ENCODE results near the gene CBL. TPM values are rescaled to one million over a fixed set of nuclear protein-coding genes. Genes with fewer than 3 reads are reported as not detected.
"Not testable (repeated sequence)": the region's sequence is repeated elsewhere in the genome, so short reads cannot be mapped to it uniquely, and the experiment has no call there.

Gene CBL
- total RNA-seq, 1 donor from 2014 or later, result 15.5 TPM

- H3K4me1 ChIP-seq, result no peaks in the 10 kb centered on the region
- no peak for DNase-seq (ENCODE audit: extremely low spot score in 2 of 2)
- no peak overlapping the region for H3K4me3 ChIP-seq
- H3K9me3 ChIP-seq, result no peaks in the 10 kb centered on the region
- no peak for TF ChIP-seq CTCF (IDR thresholded peaks at IDR 0.05)
- TF ChIP-seq POLR2A (IDR thresholded peaks at IDR 0.05), result no peak
- no peak for TF ChIP-seq POLR2AphosphoS5 (IDR thresholded peaks at IDR 0.05; ENCODE audit: insufficient read depth in 1 of 2, low read depth in 1 of 2)
- H3K36me3 ChIP-seq, result no peaks in the 10 kb centered on the region
- intact Hi-C loops (cut with DNase I), result no loop called here
- no peak overlapping the region for H3K27ac ChIP-seq
- no peaks in the 10 kb centered on the region for H3K27me3 ChIP-seq
Observed at GRCh38 chr11:119161871-119162270, 44.3 kb upstream of the CBL start.

DNA sequence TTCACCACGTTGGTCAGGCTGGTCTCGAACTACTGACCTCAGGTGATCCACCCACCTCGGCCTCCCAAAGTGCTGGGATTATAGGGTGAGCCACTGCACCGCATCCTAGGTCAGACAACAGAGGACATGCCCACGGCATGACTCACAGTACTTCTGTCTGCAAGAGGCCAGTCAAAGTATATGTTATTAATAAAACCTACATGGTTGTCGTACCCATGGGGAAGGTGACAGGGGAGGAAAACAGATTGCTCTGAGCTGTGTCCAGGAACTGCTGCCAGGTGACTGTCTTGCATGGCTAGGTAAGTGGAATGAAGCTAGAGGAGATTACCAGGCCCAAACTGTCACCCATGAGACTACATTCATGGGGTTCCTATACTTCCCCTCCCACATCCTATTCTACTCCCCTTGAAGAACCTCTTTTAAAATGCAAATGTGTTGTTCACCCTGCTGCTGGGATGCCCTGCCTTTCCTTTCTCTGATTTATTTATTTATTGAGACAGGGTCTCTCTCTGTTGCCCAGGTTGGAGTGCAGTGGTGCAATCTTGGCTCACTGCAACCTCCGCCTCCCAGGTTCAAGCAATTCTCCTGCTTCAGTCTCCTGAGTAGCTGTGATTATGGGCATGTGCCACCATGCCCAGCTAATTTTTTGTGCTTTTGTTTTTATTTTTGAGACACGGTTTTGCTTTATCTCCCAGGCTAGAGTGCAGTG is 39.6 kb upstream of the CBL start:
- no peaks in the 10 kb centered on the region for H3K36me3 ChIP-seq
- H3K27ac ChIP-seq, result no peak overlapping the region
- H3K27me3 ChIP-seq, result no peaks in the 10 kb centered on the region
- H3K4me1 ChIP-seq, result peaks cover 11% of the 10 kb centered on the region
- no peaks in the 10 kb centered on the region for H3K9me3 ChIP-seq
- intact Hi-C loops (cut with DNase I), result no loop called here
- no peak for DNase-seq (ENCODE audit: extremely low spot score in 2 of 2)
- no peak for TF ChIP-seq CTCF (IDR thresholded peaks at IDR 0.05)
- TF ChIP-seq POLR2AphosphoS5 (IDR thresholded peaks at IDR 0.05; ENCODE audit: insufficient read depth in 1 of 2, low read depth in 1 of 2), result peak in 1 of 2 donors; percentile 19
- no peak overlapping the region for H3K4me3 ChIP-seq

GRCh38 chr11:119167077-119167458 is 39.1 kb upstream of the CBL start:
- H3K4me1 ChIP-seq, result peaks cover 11% of the 10 kb centered on the region
- H3K27ac ChIP-seq; H3K36me3 ChIP-seq; DNase-seq (ENCODE audit: extremely low spot score in 2 of 2); H3K4me3 ChIP-seq; intact Hi-C loops (cut with DNase I); H3K9me3 ChIP-seq; H3K27me3 ChIP-seq: not testable (repeated sequence)

GRCh38 chr11:119167933-119168332 is 38.2 kb upstream of the CBL start:
- TF ChIP-seq POLR2A (IDR thresholded peaks at IDR 0.05) (no peak), POLR2AphosphoS5 (IDR thresholded peaks at IDR 0.05; ENCODE audit: insufficient read depth in 1 of 2, low read depth in 1 of 2) (no peak), CTCF (IDR thresholded peaks at IDR 0.05) (no peak)
- peaks cover 11% of the 10 kb centered on the region for H3K4me1 ChIP-seq
- H3K9me3 ChIP-seq, result no peaks in the 10 kb centered on the region
- intact Hi-C loops (cut with DNase I), result no loop called here
- no peak for DNase-seq (ENCODE audit: extremely low spot score in 2 of 2)
- peak overlapping the region in 1 of 2 donors; percentile 85 for H3K4me3 ChIP-seq
- peak overlapping the region; percentile 94 for H3K27ac ChIP-seq
- no peaks in the 10 kb centered on the region for H3K27me3 ChIP-seq
- no peaks in the 10 kb centered on the region for H3K36me3 ChIP-seq

DNA sequence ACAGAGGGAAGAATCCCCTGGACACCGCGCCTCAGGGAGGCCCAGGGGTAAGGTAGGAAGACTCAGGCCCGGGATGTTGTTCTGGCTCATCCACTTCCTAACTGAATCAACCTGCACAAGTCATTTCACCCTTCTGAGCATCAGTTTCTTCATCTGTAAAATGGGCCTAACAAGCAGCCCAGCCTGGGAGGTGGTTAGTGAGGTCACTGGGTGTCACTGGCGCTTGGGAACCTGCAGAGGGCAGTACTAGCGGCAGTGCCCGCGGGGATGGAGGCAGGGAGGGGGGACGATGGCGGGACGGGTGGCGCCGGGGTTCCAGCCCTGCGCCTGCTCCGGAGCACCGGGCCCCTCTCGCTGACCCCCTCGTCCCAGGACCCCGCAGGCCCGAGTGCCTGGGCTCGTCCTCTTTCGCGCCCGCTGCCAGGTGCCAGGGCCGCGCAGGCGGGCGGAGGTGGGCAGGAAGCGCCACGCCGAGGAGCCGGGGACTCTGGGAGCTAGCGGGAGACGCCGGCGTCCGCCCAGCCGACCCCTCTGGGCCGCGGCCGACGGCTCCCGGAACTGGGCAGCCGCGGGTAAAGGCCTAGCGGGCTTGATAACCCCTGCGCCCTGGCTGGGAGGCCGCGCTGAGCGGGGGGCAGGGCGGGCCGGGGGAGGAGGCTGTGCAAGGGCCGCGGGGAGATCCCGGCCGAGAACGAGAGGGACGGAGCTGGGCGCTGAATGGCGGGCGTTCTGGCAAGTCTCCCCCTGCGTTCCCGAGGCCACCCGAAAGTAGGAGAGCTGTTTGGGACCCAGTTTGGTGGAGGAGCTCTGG is 37.5 kb upstream of the CBL start, which contains the start of gene NLRX1:
TSS of gene NLRX1 (plus strand) at position 255 of the 811 bp plus-strand sequence. CDS start 2,679 bp downstream, outside the sequence.
- H3K27ac ChIP-seq, result peak within 1 kb of the TSS; percentile 94
- H3K36me3 ChIP-seq, result peaks cover 0 to 4% of the 10 kb centered on the region in 2 donors
- peak within 1 kb of the TSS; percentile 83 to 85 for H3K4me3 ChIP-seq
- peak in 1 of 2 donors; percentile 74 for TF ChIP-seq POLR2AphosphoS5 (IDR thresholded peaks at IDR 0.05; ENCODE audit: insufficient read depth in 1 of 2, low read depth in 1 of 2)
- peak in 1 of 2 donors; percentile 51 for TF ChIP-seq POLR2A (IDR thresholded peaks at IDR 0.05)
- TF ChIP-seq CTCF (IDR thresholded peaks at IDR 0.05), result peak in 2 of 3 experiments; percentile 70 to 82
- no peaks in the 10 kb centered on the region for H3K9me3 ChIP-seq
- H3K27me3 ChIP-seq, result no peaks in the 10 kb centered on the region
- DNase-seq (ENCODE audit: extremely low spot score in 2 of 2), result no peak
- H3K4me1 ChIP-seq, result peaks cover 11% of the 10 kb centered on the region
- intact Hi-C loops (cut with DNase I), result no loop called here
